A204.1 (cell line): Measurements from ENCODE around the gene TAF4.
"Not testable (repeated sequence)": the region's sequence is repeated elsewhere in the genome, so short reads cannot be mapped to it uniquely, and the experiment has no call there.

ENCODE experiments used
- FAIRE-seq: peaks from 2 replicates; lab custom pipeline; 2012; peaks lifted over from hg19 to GRCh38; lab: Jason Lieb, UNC

The TAF4 gene

DNA sequence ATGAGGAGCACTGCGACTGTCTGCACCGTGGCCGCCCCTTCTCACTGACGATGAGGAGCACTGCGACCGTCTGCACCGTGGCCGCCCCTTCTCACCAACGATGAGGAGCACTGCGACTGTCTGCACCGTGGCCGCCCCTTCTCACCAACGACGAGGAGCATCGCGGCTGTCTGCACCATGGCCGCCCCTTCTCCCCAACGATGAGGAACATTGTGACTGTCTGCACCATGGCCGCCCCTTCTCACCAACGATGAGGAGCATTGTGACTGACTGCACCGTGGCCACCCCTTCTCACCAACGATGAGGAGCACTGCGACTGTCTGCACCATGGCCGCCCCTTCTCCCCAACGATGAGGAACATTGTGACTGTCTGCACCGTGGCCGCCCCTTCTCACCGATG lies 117.6 kb downstream of the TAF4 start:
- FAIRE-seq, result not testable (repeated sequence)

- not testable (repeated sequence) for FAIRE-seq
Measured at GRCh38 chr20:61945495-61945894, 120.2 kb downstream of the TAF4 start.

DNA sequence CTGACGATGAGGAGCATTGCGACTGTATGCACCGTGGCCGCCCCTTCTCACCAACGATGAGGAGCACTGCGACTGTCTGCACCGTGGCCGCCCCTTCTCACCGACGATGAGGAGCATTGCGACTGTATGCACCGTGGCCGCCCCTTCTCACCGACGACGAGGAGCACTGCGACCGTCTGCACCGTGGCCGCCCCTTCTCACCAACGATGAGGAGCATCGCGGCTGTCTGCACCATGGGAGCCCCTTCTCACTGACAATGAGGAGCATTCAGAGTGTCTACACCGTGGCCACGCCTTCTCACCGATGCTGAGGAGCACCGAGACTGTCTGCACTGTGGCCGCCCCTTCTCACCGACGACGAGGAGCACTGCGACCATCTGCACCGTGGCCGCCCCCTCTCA lies 120.7 kb downstream of the TAF4 start:
- not testable (repeated sequence) for FAIRE-seq

- no peak for FAIRE-seq
Measured at GRCh38 chr20:61942526-61942925, 123.2 kb downstream of the TAF4 start.

GRCh38 chr20:61941721-61942405 lies 123.8 kb downstream of the TAF4 start:
- no peak for FAIRE-seq

DNA sequence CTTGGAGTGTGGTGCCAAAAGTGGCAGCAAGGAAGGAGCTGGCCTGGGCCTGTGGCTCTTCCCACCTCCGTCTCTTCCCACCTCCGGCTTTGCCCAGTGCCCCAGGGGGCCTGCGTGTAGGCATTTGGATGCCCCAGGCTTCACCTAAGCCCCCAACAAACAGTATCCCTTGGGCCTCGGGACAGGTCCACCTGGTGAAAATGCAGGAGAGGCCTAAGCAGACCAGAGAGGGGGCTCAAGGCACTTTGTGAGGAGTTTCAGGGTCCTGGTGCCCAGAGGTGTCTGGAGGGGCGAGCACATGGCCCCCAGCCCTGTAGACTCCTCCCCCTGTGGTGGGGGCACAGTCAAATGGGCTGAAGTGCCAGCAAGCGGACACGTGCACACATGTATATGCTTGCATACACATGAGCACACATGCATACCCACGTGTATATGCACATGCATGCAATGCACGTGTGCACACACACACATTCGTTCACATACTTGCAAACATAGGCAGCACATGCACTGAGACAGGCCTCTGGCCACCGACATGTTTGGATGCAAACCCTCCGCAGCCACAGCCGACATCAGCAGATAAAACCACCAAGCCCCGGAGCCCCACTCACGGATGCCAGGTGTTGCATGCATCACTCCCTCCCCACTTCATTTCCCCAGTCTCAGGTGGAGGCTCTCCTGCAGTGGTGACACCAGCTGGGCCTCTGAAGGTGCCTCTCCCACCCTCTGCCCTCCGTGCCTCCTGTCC lies 124.5 kb downstream of the TAF4 start:
- no peak for FAIRE-seq

GRCh38 chr20:61940491-61940890 lies 125.2 kb downstream of the TAF4 start:
- no peak for FAIRE-seq

- FAIRE-seq, result no peak
Measured at GRCh38 chr20:61939691-61940360, 125.9 kb downstream of the TAF4 start.

DNA sequence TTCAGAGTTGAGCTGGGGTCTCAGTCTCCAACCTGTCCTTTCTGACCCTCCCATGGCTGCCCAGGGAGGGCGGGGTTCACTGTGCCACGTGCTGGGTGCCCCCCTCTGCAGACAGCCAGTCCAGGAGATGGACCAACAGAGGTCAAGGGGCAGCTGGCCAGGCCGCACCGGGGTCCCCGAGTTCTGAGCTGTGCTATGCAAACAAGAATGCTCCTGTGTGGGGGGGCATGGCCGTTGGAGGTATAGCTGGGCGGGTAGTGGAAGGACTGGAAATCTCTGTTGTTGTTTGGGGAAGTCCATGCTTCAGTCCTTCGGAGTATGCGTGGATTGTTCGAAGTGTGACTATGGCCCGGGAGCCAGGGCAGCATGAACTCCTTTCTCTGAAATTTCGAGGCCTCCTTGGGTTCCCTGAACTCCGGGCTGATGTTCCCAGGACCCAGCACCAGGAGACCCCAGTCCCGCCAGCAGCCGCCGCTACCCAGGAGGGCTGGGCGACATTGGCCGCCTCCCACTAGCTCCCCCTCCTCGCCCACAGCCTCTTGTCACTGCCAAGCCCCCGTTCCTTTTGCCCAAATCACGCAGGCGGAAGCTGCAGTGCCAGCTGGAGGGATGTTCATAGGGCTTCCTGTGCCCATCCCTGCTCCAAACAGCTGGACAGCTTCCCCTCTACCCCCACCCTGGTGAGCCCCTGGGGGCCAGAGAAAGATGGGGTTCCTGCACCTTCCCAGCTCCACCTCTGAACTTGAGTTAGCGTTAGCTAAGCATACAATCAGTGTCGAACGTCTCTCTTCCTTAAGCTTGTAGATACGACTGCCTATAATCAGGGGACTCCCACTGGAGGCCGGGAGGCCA lies 126.6 kb downstream of the TAF4 start:
- FAIRE-seq, result no peak

DNA sequence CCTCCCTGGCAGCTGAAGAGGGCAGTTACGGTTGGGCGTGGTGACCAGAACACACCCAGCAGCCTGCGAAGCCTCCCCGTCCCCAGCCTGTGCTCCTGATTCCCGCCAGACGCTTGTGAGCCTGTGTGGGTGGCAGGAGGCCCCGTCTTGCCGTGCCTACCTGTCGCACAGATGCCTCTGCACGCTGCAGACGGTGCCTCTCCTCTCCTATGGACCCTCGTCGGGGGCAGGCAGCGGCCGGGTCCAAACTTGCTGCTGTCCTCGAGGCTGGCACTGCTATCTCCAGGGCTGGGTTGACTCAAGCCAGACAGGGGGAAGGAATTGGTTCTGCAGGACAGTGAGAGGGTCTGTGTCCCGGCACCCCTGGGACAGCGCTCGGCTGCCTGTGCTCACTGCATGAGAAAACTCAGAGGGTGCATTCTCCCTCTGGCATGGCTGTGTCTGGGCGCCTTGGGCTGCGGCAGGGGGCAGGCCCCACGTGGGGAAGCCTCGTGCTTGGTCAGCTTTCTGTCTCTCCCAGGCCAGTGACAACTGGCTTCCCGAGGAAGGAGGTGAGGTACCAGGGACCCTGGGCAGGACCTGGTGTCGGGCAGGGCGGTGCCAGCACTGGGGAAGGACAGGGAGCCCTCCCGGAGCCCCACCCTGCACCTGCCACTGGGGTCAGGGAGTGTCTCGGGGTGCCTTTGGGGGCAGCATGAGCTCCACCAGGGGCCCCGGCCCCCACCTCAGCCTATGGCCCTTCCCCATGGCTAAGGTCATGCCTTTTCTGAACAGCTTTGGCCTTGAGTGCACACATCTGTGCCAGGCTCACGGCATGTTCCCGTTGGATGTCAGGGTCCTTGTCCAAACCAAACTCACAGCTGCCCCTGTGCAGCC lies 127.5 kb downstream of the TAF4 start:
- no peak for FAIRE-seq

- no peak for FAIRE-seq
Measured at GRCh38 chr20:61937146-61937962, 128.3 kb downstream of the TAF4 start.

DNA sequence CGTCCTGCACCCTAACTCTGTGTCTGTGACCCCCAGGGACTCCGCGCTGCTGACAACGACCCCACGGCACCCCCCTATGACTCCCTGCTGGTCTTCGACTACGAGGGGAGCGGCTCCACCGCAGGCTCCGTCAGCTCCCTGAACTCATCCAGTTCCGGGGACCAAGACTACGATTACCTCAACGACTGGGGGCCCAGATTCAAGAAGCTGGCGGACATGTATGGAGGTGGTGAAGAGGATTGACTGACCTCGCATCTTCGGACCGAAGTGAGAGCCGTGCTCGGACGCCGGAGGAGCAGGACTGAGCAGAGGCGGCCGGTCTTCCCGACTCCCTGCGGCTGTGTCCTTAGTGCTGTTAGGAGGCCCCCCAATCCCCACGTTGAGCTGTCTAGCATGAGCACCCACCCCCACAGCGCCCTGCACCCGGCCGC lies 129.0 kb downstream of the TAF4 start:
- FAIRE-seq, result no peak

- FAIRE-seq, result no peak
Measured at GRCh38 chr20:61935926-61936700, 129.6 kb downstream of the TAF4 start.

- no peak for FAIRE-seq
Measured at GRCh38 chr20:61934716-61935530, 130.8 kb downstream of the TAF4 start.

DNA sequence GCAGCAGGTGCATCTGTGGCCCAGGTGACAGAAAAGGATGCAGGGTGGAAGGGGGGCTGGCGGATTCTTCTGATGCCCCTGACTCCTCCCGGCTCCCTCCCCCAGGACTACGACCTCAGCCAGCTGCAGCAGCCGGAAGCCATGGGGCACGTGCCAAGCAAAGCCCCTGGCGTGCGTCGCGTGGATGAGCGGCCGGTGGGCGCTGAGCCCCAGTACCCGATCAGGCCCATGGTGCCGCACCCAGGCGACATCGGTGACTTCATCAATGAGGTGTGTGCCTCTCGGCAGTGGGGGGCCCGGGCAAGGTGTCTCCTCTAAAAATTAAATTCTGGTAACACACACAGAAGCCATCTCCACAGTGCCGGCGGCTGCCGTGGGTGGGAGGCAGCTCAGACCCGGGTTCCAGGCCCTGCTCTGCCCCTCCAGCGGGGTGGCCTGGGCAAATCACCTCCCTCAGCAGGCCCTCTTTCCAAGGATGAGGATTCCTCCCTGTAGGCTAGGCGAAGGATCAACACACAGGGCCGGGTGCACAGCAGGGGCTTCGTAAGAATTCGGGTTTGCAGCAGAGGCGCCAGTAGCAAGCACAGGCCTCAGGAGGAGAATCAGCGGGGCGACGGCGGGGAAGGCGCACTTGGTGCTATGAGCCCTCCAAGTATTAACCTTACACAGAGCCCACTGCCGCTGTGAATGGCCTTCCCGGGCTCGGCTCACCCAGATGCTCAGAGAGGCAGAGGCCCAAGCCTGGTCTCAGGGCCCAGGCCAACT lies 131.5 kb downstream of the TAF4 start:
- FAIRE-seq, result no peak

DNA sequence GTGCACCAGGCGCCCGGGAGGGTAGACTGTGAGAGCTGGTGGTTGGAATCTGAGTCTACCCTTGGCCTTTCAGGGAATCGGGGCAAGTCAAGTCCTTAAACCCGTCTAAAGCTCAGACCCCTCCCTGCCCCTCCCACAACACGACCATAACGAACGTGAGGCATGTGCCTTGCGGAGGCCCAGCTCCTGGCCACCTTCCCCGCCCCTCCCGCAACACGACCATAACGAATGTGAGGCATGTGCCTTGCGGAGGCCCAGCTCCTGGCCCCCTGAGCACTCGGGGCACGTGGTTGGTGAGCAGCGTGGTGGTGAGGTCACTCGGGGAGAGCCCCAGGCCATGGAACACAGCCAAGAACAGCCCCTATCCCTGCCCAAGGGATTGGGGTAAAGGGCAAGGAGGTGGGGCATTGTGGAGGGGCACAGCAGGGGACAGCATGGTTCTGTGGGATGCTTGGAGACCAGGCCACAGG lies 132.2 kb downstream of the TAF4 start:
- FAIRE-seq, result no peak

- FAIRE-seq, result no peak
Measured at GRCh38 chr20:61932711-61933480, 132.8 kb downstream of the TAF4 start.
